ENCODE results near the gene KCNK7. TPM values are rescaled to one million over a fixed set of nuclear protein-coding genes. Genes with fewer than 3 reads are reported as not detected.

Gene KCNK7
- total RNA-seq, 1 donor from 2014 or later = 0.17 TPM

GRCh38 chr11:65610404-65610803 lies 14.8 kb upstream of the KCNK7 start:
- no peak overlapping the region for H3K4me3 ChIP-seq (ENCODE audit: low read depth, low read length)
- no peak for DNase-seq (ENCODE audit: low read depth)
- TF ChIP-seq, protein P1, sequence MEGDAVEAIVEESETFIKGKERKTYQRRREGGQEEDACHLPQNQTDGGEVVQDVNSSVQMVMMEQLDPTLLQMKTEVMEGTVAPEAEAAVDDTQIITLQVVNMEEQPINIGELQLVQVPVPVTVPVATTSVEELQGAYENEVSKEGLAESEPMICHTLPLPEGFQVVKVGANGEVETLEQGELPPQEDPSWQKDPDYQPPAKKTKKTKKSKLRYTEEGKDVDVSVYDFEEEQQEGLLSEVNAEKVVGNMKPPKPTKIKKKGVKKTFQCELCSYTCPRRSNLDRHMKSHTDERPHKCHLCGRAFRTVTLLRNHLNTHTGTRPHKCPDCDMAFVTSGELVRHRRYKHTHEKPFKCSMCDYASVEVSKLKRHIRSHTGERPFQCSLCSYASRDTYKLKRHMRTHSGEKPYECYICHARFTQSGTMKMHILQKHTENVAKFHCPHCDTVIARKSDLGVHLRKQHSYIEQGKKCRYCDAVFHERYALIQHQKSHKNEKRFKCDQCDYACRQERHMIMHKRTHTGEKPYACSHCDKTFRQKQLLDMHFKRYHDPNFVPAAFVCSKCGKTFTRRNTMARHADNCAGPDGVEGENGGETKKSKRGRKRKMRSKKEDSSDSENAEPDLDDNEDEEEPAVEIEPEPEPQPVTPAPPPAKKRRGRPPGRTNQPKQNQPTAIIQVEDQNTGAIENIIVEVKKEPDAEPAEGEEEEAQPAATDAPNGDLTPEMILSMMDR (conservative IDR thresholded peaks at IDR 0.05; ENCODE audit: low read depth, low read length) = no peak

DNA sequence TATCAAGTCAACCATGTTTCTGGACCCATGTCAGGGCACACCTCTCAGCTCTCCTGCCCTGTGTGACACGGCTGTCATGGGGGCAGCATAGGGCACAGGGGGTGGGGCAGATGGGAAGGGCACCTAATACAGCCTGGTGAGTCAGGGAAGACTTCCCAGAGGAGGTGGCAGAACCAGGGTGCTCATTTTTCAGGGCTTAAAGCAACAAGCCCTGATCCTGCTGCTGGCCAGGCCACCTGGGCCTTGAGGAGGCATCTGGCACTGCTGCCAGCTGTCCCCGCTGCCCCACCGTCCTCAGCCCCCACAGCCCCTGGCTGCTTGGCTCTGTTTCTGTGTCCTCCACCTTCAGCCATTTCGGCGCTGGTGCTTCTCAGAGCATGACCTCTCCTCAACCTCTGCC lies 14.1 kb upstream of the KCNK7 start:
- no peak overlapping the region for H3K4me3 ChIP-seq (ENCODE audit: low read depth, low read length)
- TF ChIP-seq, protein P1 (conservative IDR thresholded peaks at IDR 0.05; ENCODE audit: low read depth, low read length) = no peak
- no peak for DNase-seq (ENCODE audit: low read depth)

GRCh38 chr11:65609229-65609628 lies 13.6 kb upstream of the KCNK7 start:
- no peak for DNase-seq (ENCODE audit: low read depth)
- H3K4me3 ChIP-seq (ENCODE audit: low read depth, low read length) = no peak overlapping the region
- TF ChIP-seq, protein P1 (conservative IDR thresholded peaks at IDR 0.05; ENCODE audit: low read depth, low read length) = no peak

GRCh38 chr11:65607614-65608426 lies 12.2 kb upstream of the KCNK7 start:
- no peak overlapping the region for H3K4me3 ChIP-seq (ENCODE audit: low read depth, low read length)
- DNase-seq (ENCODE audit: low read depth) = no peak
- TF ChIP-seq, protein P1 (conservative IDR thresholded peaks at IDR 0.05; ENCODE audit: low read depth, low read length) = no peak

DNA sequence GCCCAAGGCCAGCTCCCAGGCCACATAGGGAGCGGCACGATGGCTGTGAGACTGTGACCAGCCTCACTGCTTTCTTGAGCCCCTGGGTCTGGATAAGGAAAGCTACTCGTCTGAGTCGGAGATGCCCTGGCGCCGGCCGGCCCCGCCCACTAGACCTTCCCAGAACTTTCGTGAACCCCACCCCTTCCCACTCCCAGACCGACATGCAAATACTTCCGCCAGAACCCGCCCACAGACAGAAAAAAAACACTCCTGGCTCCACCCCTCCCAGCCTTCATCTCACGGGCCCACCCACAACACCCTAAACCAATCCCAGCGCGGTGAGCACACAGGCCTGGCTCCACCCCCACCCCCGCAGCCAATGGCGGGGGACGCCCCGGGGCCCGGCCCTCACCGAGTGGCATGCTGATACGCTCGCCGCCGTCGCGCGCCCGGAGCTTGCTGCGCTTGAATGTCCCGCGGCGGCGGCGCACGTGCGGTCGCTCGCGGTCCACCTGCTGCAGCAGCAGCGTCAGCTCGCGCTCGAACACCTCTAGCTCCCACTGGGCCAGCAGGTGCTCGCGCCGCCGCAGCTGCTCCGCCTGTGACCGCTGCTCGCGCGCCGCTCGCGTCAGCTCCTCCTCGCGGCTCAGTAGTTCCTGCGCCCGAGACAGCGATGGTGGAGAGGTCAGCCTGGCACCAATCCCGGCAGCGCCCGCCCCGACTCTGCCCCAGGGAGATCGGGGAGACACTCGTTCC lies 11.4 kb upstream of the KCNK7 start:
- TF ChIP-seq, protein P1 (conservative IDR thresholded peaks at IDR 0.05; ENCODE audit: low read depth, low read length) = no peak
- H3K4me3 ChIP-seq (ENCODE audit: low read depth, low read length) = no peak overlapping the region
- no peak for DNase-seq (ENCODE audit: low read depth)

GRCh38 chr11:65604258-65604657 lies 8.7 kb upstream of the KCNK7 start:
- no peak for DNase-seq (ENCODE audit: low read depth)
- TF ChIP-seq, protein P1 (conservative IDR thresholded peaks at IDR 0.05; ENCODE audit: low read depth, low read length) = no peak
- H3K4me3 ChIP-seq (ENCODE audit: low read depth, low read length) = no peak overlapping the region

Measured in epithelial cell of proximal tubule (primary cell).